HG02938 (cell line): ENCODE results near the gene ZNF592.
"Not testable (repeated sequence)": the region's sequence is repeated elsewhere in the genome, so short reads cannot be mapped to it uniquely, and the experiment has no call there.

Experiments used
- ATAC-seq: cut with Tn5 transposase; IDR thresholded peaks from one replicate; pipeline ENCODE4 v1.9.1; 2021; ENCODE audit warnings: mild to moderate bottlenecking, moderate library complexity; ENCODE audit not compliant: unreplicated experiment

The ZNF592 gene

GRCh38 chr15:84845631-84846030, 97.2 kb downstream of the ZNF592 start:
- not testable (repeated sequence) for ATAC-seq

GRCh38 chr15:84846269-84846668, 97.9 kb downstream of the ZNF592 start:
- ATAC-seq = no peak

GRCh38 chr15:84847382-84847781, 99.0 kb downstream of the ZNF592 start:
- ATAC-seq = no peak

GRCh38 chr15:84852212-84852611, 103.8 kb downstream of the ZNF592 start:
- no peak for ATAC-seq

GRCh38 chr15:84855136-84855535, 106.7 kb downstream of the ZNF592 start:
- ATAC-seq = no peak

- no peak for ATAC-seq
These were observed 107.4 kb downstream of the ZNF592 start for GRCh38 chr15:84855765-84856164.
